ENCODE results near the gene CPA3. TPM values are rescaled to one million over a fixed set of nuclear protein-coding genes. Genes with fewer than 3 reads are reported as not detected.

CPA3 gene
- total and polyA plus RNA-seq, 10 donors, result 0.06 to 5.6 (median 0.49) TPM; not detected in 3

DNA sequence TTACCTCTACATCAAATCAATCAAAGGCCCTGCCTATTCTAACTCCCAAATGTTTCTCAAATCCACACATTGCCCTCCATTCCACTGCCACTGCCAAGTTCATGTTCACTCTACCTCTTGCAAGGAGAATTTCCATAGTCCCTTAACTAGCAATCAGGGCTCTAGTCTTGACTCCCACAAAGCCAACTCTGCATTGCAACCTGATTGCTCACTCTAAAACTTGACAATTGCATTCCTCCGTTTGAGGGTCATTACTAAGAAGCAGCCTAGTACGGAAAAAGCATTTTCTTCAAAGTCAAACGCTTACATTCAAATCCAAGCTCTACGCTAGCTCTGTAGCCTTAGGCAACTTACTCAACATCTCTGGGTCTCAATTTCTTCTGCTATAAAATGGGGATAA is 1.2 kb downstream of the CPA3 start:
- no peak overlapping the region for H3K27ac ChIP-seq
- no peaks in the 10 kb centered on the region for H3K36me3 ChIP-seq
- intact Hi-C loops (cut with DNase I; ENCODE audit: low total_unique reads), result no loop called here
- no peaks in the 10 kb centered on the region for H3K4me1 ChIP-seq
- WGBS, 5 donors, result 87 to 95% (median 91%) methylated on average over 4 of the region's 4 CpGs
- TF ChIP-seq POLR2A (IDR thresholded peaks at IDR 0.05) (no peak), CTCF (IDR thresholded peaks at IDR 0.05 in 8 of 11, conservative IDR thresholded peaks at IDR 0.05 in 3 of 11) (no peak), POLR2AphosphoS5 (IDR thresholded peaks at IDR 0.05) (no peak)
- no peak overlapping the region for H3K4me3 ChIP-seq
- DNase-seq, result no peak
- no peaks in the 10 kb centered on the region for H3K27me3 ChIP-seq (replicated peaks in 1 of 7)
- no peaks in the 10 kb centered on the region for H3K9me3 ChIP-seq

DNA sequence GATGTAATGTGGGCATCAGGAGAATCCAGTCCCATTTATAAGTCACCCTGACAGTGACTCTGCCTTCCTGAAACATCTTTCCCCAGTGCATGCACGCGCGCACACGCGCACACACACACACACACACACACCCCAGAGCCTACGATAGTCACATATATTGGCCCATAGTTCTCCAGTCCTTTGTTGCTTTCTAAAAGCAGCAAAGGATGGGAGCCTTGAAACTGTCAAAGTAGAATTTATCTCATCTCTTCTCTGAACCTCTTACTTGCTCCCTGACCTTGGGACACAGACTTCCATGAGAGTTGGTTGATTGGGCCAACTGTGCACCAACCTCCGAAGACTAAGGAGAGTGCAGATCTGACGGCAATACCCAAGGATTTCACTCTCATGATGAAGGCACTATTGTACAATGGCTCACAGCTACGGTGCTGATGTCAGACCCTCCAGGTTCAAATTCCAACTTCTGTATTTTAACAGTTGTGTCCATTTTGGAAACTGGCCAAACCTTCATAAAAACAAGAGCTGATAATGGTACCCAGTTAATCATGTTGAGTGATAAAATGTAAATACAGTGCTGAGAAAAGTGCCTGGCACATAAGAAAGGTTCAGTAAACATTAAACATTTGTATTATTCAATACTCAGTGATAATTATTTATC is 8.3 kb downstream of the CPA3 start:
- Histone ChIP-seq H3K4me1 (no peaks in the 10 kb centered on the region), H3K27me3 (replicated peaks in 1 of 7) (peaks cover 0 to 7% (median 0%) of the 10 kb centered on the region in 7 donors), H3K36me3 (no peaks in the 10 kb centered on the region), H3K9me3 (no peaks in the 10 kb centered on the region), H3K27ac (no peak overlapping the region), H3K4me3 (no peak overlapping the region)
- no peak for DNase-seq
- TF ChIP-seq POLR2A (IDR thresholded peaks at IDR 0.05), result no peak
- TF ChIP-seq CTCF (IDR thresholded peaks at IDR 0.05 in 8 of 11, conservative IDR thresholded peaks at IDR 0.05 in 3 of 11), result no peak
- no peak for TF ChIP-seq POLR2AphosphoS5 (IDR thresholded peaks at IDR 0.05)
- 80 to 90% (median 87%) methylated on average over 9 of the region's 9 CpGs for WGBS, 5 donors
- intact Hi-C loops (cut with DNase I; ENCODE audit: low total_unique reads), result no loop called here

- H3K4me1 ChIP-seq, result no peaks in the 10 kb centered on the region
- WGBS, 5 donors, result 62 to 83% (median 73%) methylated on average over 1 of the region's 1 CpG
- intact Hi-C loops (cut with DNase I; ENCODE audit: low total_unique reads), result no loop called here
- no peak overlapping the region for H3K27ac ChIP-seq
- no peak for DNase-seq
- no peaks in the 10 kb centered on the region for H3K9me3 ChIP-seq
- TF ChIP-seq POLR2AphosphoS5 (IDR thresholded peaks at IDR 0.05), result no peak
- no peak for TF ChIP-seq CTCF (IDR thresholded peaks at IDR 0.05 in 8 of 11, conservative IDR thresholded peaks at IDR 0.05 in 3 of 11)
- no peak for TF ChIP-seq POLR2A (IDR thresholded peaks at IDR 0.05)
- H3K36me3 ChIP-seq, result no peaks in the 10 kb centered on the region
- H3K27me3 ChIP-seq (replicated peaks in 1 of 7), result peaks cover 0 to 7% (median 0%) of the 10 kb centered on the region in 7 donors
- no peak overlapping the region for H3K4me3 ChIP-seq
Observed at GRCh38 chr3:148873977-148874376, 8.9 kb downstream of the CPA3 start.

GRCh38 chr3:148878095-148878494 is 13.0 kb downstream of the CPA3 start:
- no peak for TF ChIP-seq POLR2AphosphoS5 (IDR thresholded peaks at IDR 0.05)
- TF ChIP-seq POLR2A (IDR thresholded peaks at IDR 0.05), result no peak
- no peak for TF ChIP-seq CTCF (IDR thresholded peaks at IDR 0.05 in 8 of 11, conservative IDR thresholded peaks at IDR 0.05 in 3 of 11)
- Histone ChIP-seq H3K36me3 (no peaks in the 10 kb centered on the region), H3K27ac (no peak overlapping the region), H3K27me3 (replicated peaks in 1 of 7) (peaks cover 0 to 7% (median 0%) of the 10 kb centered on the region in 7 donors), H3K4me1 (no peaks in the 10 kb centered on the region), H3K4me3 (no peak overlapping the region), H3K9me3 (no peaks in the 10 kb centered on the region)
- DNase-seq, result no peak
- intact Hi-C loops (cut with DNase I; ENCODE audit: low total_unique reads), result no loop called here
